ENCODE data around the gene TMCC1. TPM values are rescaled to one million over a fixed set of nuclear protein-coding genes. Genes with fewer than 3 reads are reported as not detected.

TMCC1 gene
- total and polyA plus RNA-seq, 2 donors (not counting 3 experiments of a cell fraction or from before 2014, with no cell fraction given) = 17.4 to 38.4 TPM

- no peaks in the 10 kb centered on the region for H3K9me1 ChIP-seq (replicated peaks; ENCODE audit: control insufficient read depth, extremely low read depth, insufficient read depth, low read length)
- ChIA-PET CTCF (interaction anchor here (0.6 kb wide), 1 partner anchor 21 kb away, joined by 3 read pairs; no protein-coding TSS in a partner anchor), POLR2A (no interaction called here)
- no peaks in the 10 kb centered on the region for H3K27me3 ChIP-seq (ENCODE audit: control insufficient read depth in 2 of 2, insufficient read depth in 2 of 2, low read length in 2 of 2)
- H3K4me3 ChIP-seq (replicated peaks in 1 of 3; ENCODE audit: insufficient read depth in 1 of 3, low read depth in 1 of 3, low read length in 3 of 3) = no peak overlapping the region
- H3K9me3 ChIP-seq (replicated peaks; ENCODE audit: control insufficient read depth, insufficient read depth, low read length) = no peaks in the 10 kb centered on the region
- no peak overlapping the region for H3K27ac ChIP-seq (ENCODE audit: insufficient read depth, low read depth, low read length)
- no peak overlapping the region for H3K4me2 ChIP-seq (ENCODE audit: insufficient read depth, low read length)
- intact Hi-C loops (cut with micrococcal nuclease) (no loop called here), dilution Hi-C loops (cut with MboI; ENCODE audit: extremely low pct_ligation_motif_present, low sequenced_read_pairs) (no loop called here)
- H3K9ac ChIP-seq (replicated peaks; ENCODE audit: extremely low read depth, insufficient read depth, low read length) = no peak overlapping the region
- DNase-seq (ENCODE audit: low read depth, low spot score) = no peak
- no peaks in the 10 kb centered on the region for H3K36me3 ChIP-seq (ENCODE audit: control insufficient read depth in 2 of 2, extremely low read depth in 1 of 2, insufficient read depth in 2 of 2, low read length in 2 of 2)
- H4K20me1 ChIP-seq (replicated peaks; ENCODE audit: control insufficient read depth, extremely low read depth, insufficient read depth, low read length) = no peaks in the 10 kb centered on the region
- no peak for TF ChIP-seq MYC (IDR thresholded peaks at IDR 0.05; ENCODE audit: low read depth, low read length)
- TF ChIP-seq FOS (IDR thresholded peaks at IDR 0.05; ENCODE audit: borderline replicate concordance, insufficient read depth, low read length) = no peak
- no peak for TF ChIP-seq POLR2A (IDR thresholded peaks at IDR 0.05; ENCODE audit: low read depth, low read length)
- TF ChIP-seq GATA2 (IDR thresholded peaks at IDR 0.05; ENCODE audit: insufficient read depth, insufficient read length, low read depth, low read length) = no peak
- no peak for TF ChIP-seq CTCF (IDR thresholded peaks at IDR 0.05; ENCODE audit: extremely low read depth in 1 of 2, insufficient read depth in 1 of 2, low read depth in 1 of 2, low read length in 2 of 2)
- TF ChIP-seq MAX (IDR thresholded peaks at IDR 0.05; ENCODE audit: insufficient read depth, insufficient read length) = no peak
- TF ChIP-seq JUN (IDR thresholded peaks at IDR 0.05; ENCODE audit: borderline replicate concordance, insufficient read depth, insufficient read length, low read depth) = no peak
- TF ChIP-seq EZH2 (IDR thresholded peaks at IDR 0.05; ENCODE audit: borderline replicate concordance, low read depth, low read length, severe bottlenecking) = no peak
- no peak for TF ChIP-seq POLR2AphosphoS5 (IDR thresholded peaks at IDR 0.05; ENCODE audit: insufficient read depth, low read depth, low read length)
- H3K79me2 ChIP-seq (ENCODE audit: control insufficient read depth, insufficient read depth, low read length) = no peaks in the 10 kb centered on the region
- no peak overlapping the region for H2AFZ ChIP-seq (ENCODE audit: low read depth, low read length)
- no TSS peak for BruUV-seq (replicated peaks)
- FAIRE-seq = no peak
- no peaks in the 10 kb centered on the region for H3K4me1 ChIP-seq (ENCODE audit: control insufficient read depth, extremely low read depth, insufficient read depth, low read length)
Measured at GRCh38 chr3:129727707-129728106, 165.8 kb downstream of the TMCC1 start.
